ENCODE measurements around the gene FGF4. TPM values are rescaled to one million over a fixed set of nuclear protein-coding genes. Genes with fewer than 3 reads are reported as not detected.
A peak's percentile ranks its signal among the peaks of the same experiment; 100 is the strongest.

FGF4 gene, protein sequence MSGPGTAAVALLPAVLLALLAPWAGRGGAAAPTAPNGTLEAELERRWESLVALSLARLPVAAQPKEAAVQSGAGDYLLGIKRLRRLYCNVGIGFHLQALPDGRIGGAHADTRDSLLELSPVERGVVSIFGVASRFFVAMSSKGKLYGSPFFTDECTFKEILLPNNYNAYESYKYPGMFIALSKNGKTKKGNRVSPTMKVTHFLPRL
- not detected in 2 replicates for total RNA-seq

DNA sequence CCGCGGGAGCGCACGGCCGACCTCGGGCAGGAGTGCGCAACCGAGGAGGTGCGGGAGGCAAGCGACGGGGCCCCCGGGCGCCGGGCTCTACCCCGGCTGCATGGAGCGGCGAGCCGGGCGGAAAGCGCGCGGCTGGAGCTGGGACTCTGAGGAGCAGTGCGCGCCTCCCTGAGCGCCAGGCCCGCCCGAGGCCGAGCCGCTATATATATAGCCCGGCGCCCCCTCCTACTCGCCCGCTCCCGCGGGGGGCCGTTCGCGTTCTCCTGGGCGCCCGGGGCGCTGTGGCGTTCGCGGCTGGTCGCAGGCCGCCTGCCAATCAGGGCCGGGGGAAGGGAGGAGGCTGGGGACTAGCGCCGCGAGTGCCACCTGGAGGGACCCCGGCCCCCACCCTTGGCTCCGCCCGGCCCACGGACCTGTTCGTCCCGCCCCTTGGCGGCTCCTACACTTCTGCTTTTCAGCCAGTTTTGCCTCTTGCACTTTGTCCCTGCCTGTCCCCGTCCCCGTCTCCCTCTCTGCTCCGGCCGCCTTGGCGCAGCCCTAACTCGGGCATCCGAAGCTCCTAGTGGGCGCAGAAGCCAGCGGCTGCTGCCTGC is at the start of gene FGF4:
TSS of gene FGF4 (minus strand) at position 179 of the 593 bp plus-strand sequence. CDS start 257 bp downstream, outside the sequence.
- DNase-seq = no peak

DNA sequence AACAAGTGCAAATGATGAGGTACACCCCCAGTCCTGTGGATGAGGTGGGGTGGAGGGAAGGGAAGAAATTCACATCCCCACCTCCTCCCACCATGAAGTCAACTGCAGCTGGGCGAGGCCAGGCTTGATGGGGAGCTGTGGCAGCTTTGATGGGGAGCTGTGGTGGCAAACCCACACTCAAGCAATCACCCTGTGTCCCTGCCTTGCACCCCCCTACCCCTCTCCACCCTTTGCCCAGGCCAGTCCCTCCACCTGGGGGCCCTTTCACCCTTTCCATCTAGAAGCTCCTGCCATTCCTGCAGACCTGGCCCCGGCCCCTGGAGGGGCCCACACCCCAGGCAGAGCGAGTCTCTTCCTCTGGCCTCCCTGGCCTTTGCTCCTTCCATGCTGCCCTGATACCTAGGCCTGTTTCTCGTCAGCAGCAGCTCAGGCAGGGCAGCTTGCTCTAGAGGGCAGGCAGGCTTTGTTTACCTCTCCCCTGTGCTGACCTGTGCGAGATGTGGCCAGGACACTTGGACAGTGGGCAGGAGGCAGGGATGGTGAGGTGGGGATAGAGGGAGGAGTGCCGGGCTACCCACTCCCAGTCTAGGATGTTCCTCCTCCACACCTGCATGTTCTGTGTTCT is 48.6 kb upstream of the FGF4 start:
- DNase-seq = no peak

- no peak for DNase-seq
Measured at GRCh38 chr11:69822676-69823494, 47.7 kb upstream of the FGF4 start.

DNA sequence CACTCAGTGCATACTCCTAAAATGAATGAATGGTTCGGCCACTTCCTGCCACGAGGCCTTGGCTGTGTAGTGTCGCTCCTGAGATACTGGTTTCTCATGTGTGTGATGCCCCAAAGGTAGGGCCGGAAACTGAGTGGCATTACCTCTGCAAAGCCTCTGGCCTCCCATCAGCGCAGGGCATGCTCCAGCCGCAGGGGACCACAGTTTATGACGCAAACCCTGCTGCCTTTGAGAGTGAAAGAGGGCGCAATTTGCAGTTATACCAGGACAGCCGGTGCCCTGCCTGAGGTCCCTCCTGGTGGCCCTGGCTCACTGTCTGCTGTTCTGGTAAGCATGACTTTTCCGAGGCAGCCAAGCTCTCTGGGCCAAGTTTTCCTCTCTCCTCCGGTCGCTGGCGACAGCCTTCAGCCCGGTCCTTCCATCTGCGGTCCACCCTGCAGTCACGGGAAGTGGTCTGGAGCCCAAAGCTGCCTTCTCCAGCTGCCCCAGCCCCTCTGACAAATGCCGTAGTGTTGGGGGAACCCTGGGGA is 46.4 kb upstream of the FGF4 start:
- no peak for DNase-seq

DNA sequence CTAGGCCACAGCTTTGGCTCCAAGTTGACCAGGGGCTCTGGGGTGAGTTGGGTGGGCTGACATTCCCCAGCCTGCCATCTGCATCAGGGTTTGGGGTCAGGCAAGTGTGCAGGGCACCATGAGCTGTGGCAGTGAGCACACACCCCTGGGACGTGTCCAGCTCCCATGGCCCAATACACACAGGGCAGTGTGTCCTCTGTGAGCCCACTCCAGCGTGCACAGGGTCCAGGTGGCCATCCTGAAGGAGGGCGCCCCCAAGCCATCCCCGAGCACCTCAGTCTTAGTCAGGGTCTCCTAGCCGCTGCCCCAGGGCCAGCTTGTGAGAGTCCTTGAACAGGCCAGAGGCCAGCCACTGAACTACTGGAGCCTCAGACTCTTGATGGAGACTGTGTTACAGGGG is 45.3 kb upstream of the FGF4 start:
- DNase-seq = no peak

GRCh38 chr11:69819541-69820070 is 44.5 kb upstream of the FGF4 start:
- DNase-seq = no peak

GRCh38 chr11:69818603-69819441 is 43.7 kb upstream of the FGF4 start, which contains the start of gene FGF3:
Gene FGF3, minus strand, starts transcription at chr11:69819416. Its CDS starts 483 bp downstream, at chr11:69818933.
- no peak for DNase-seq

DNA sequence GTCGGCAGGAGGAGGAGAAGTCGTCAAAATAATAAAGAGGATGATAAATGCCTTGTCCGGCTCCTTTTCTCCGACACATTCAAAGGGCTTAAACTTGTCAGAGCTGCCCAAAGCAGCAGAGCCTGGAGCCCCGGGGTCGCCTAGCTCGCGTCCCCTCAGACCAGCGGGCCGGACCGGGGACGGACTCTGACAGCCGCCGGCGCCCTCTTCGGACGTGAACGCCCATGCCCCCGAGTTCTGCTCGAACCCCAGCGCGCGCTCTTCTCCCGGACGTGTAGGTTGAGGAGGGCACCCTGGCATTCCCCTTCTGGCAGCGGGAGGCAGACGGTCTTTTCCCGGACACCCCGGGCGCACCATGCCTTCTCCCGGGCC is 43.1 kb upstream of the FGF4 start:
- DNase-seq = no peak

- peak; percentile 3 for DNase-seq
Measured at GRCh38 chr11:69817265-69818230, 42.4 kb upstream of the FGF4 start.

- DNase-seq = no peak
Measured at GRCh38 chr11:69816671-69817070, 41.5 kb upstream of the FGF4 start.

DNA sequence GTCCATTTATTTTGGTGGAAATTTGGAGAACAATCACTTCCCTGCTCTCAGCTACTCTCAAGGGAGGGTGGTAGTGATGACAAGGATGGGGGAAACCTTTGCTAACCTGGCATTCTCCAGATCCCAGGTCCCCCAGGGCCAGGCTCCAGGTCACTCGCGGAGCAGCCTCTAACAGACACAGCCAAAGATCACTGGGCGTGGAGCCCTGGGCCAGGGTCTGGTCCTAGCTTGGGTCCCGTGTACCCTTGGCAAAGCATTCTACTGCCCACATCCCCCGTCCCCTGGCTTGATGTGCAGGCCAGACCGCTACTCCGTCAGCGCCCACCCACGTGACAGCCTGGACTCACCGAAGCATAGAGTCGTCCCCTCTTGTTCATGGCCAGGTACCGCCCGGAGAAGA is 40.8 kb upstream of the FGF4 start:
- DNase-seq = no peak

DNA sequence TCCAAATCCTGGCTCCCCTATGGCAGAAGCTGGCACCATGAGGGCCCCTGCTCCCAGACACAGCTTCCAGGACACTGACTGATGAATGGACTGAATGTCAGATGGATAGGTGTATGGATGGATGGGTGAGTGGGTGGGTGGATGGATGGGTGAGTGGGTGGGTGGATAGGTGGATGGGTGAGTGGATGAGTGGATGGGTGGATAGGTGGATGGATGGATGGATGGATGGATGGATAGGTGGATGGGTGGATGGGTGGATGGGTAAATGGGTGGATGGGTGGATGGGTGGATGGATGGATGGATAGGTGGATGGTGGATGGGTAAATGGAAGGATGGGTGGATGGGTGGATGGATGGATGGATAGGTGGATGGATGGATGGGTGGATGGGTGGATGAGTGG is 39.8 kb upstream of the FGF4 start:
- DNase-seq = no peak

- no peak for DNase-seq
Measured at GRCh38 chr11:69814411-69814810, 39.3 kb upstream of the FGF4 start.

DNA sequence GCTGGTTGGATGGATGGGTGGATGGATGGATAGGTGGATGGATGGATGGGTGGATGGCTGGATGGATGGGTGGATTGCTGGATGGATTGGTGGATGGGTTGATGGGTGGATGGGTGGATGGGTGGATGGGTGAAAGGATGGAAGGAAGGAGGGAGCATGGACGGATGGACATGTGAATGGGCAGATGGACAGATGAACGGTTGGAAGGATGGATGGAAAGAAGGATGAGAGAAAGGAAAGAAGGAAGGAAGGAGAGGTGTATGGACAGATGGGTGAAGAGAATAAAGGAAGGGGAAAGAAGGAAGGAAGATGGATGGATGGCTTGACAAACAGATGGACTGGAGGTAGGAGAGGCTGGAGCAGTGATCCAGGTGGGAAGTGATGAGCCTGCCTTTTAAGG is 38.7 kb upstream of the FGF4 start:
- DNase-seq = no peak

GRCh38 chr11:69812946-69813345 is 37.8 kb upstream of the FGF4 start:
- DNase-seq = no peak

DNA sequence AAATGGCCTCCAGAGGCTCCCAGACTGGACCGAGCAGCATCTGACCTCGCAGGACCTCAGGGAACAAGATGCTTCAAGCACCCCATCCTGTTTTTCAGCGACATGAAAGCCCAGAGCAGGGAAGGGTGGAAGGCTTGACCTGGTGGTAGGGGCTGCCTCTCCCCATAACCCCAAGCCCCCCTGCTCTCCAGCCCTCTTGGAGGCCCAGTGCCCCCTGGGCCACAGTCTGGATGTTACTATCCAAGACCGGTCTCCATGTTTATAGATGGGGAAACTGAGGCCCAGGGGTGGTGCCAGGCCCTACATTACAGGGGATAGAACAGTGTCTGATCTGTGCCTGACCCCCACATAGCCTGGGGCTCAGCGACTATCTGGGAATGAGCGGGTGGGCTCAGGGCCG is 37.1 kb upstream of the FGF4 start:
- no peak for DNase-seq

GRCh38 chr11:69811431-69811830 is 36.3 kb upstream of the FGF4 start:
- no peak for DNase-seq

GRCh38 chr11:69810289-69811118 is 35.4 kb upstream of the FGF4 start:
- no peak for DNase-seq

- no peak for DNase-seq
Measured at GRCh38 chr11:69808667-69809086, 33.5 kb upstream of the FGF4 start.

Data from dermis blood vessel endothelial cell (primary cell).